Measurements from ENCODE around the gene INPP5D.

- no peak for TF ChIP-seq CTCF (IDR thresholded peaks at IDR 0.05)
- no peak for TF ChIP-seq POLR2A (IDR thresholded peaks at IDR 0.05)
Observed at GRCh38 chr2:233137040-233137439, 76.9 kb downstream of the INPP5D start.

Measured in suprapubic skin (tissue), 3 donors.